Gastrocnemius medialis (tissue), 4 donors: Measurements from ENCODE around the gene RNF31.

Experiments
- POLR2A ChIP-seq, 2 donors: fragments of 450-650 bp; IDR thresholded peaks; one replicate each; pipeline ENCODE4 v1.6.1; 2017; ENCODE audit warnings: antibody characterized with exemption in 2 of 2, mild to moderate bottlenecking in 2 of 2, moderate library complexity in 2 of 2
- TF ChIP-seq, protein P1 (sequence below), 5 experiments: fragments of 450-650 bp in 3 of 5; fragments of 200-600 bp in 2 of 5; sonication (generic) in 2 of 5; IDR thresholded peaks in 4 of 5; conservative IDR thresholded peaks in 1 of 5; 1 replicate in 4 of 5; 2 replicates in 1 of 5; pipeline ENCODE4 v1.5.1; 2016 to 2019; ENCODE audit warnings: antibody characterized with exemption in 5 of 5, mild to moderate bottlenecking in 3 of 5, moderate library complexity in 3 of 5

GRCh38 chr14:24138396-24139271 is 8.7 kb upstream of the RNF31 start:
- TF ChIP-seq, protein P1, sequence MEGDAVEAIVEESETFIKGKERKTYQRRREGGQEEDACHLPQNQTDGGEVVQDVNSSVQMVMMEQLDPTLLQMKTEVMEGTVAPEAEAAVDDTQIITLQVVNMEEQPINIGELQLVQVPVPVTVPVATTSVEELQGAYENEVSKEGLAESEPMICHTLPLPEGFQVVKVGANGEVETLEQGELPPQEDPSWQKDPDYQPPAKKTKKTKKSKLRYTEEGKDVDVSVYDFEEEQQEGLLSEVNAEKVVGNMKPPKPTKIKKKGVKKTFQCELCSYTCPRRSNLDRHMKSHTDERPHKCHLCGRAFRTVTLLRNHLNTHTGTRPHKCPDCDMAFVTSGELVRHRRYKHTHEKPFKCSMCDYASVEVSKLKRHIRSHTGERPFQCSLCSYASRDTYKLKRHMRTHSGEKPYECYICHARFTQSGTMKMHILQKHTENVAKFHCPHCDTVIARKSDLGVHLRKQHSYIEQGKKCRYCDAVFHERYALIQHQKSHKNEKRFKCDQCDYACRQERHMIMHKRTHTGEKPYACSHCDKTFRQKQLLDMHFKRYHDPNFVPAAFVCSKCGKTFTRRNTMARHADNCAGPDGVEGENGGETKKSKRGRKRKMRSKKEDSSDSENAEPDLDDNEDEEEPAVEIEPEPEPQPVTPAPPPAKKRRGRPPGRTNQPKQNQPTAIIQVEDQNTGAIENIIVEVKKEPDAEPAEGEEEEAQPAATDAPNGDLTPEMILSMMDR (IDR thresholded peaks at IDR 0.05 in 4 of 5, conservative IDR thresholded peaks at IDR 0.05 in 1 of 5): no peak
- TF ChIP-seq POLR2A (IDR thresholded peaks at IDR 0.05): no peak
